Mesothelial cell of epicardium (in vitro differentiated cells): Measurements from ENCODE around the gene ACSF2. TPM values are rescaled to one million over a fixed set of nuclear protein-coding genes. Genes with fewer than 3 reads are reported as not detected.
A peak's percentile ranks its signal among the peaks of the same experiment; 100 is the strongest.
"Not testable (repeated sequence)": the region's sequence is repeated elsewhere in the genome, so short reads cannot be mapped to it uniquely, and the experiment has no call there.

Source experiments
- DNase-seq, 2 experiments: peaks; one replicate each; pipeline ENCODE4 v3.0.0; 2021; ENCODE audit warnings: low spot score in 2 of 2; ENCODE audit not compliant: unreplicated experiment in 2 of 2
- H3K27ac Mint-ChIP-seq: 2 replicates; pipeline ENCODE4 v1.8.0; 2021; ENCODE audit warnings: mixed read lengths
- H3K27me3 Mint-ChIP-seq: 2 replicates; pipeline ENCODE4 v1.8.0; 2021; ENCODE audit warnings: low read depth, mixed read lengths
- H3K36me3 Mint-ChIP-seq: 2 replicates; pipeline ENCODE4 v1.8.0; 2021; ENCODE audit warnings: mixed read lengths
- H3K4me1 Mint-ChIP-seq: 2 replicates; pipeline ENCODE4 v1.8.0; 2021; ENCODE audit warnings: mixed read lengths
- H3K4me3 Mint-ChIP-seq: 2 replicates; pipeline ENCODE4 v1.8.0; 2021; ENCODE audit warnings: mild to moderate bottlenecking, moderate library complexity, mixed read lengths
- H3K9me3 Mint-ChIP-seq: 2 replicates; pipeline ENCODE4 v1.8.0; 2021; ENCODE audit warnings: mixed read lengths
- total RNA-seq: library from RNA; stranded (reverse); gene quantifications from 3 replicates; pipeline ENCODE4 v1.2.1, GENCODE V29; 2021
- TF ChIP-seq, protein P1 (sequence below): fragments of 200-600 bp; sonication (generic); IDR thresholded peaks from one replicate; pipeline ENCODE4 v1.5.0; 2021; ENCODE audit warnings: antibody characterized with exemption; ENCODE audit not compliant: unreplicated experiment

Gene ACSF2
- total RNA-seq, 1 donor from 2014 or later, result 113 TPM

DNA sequence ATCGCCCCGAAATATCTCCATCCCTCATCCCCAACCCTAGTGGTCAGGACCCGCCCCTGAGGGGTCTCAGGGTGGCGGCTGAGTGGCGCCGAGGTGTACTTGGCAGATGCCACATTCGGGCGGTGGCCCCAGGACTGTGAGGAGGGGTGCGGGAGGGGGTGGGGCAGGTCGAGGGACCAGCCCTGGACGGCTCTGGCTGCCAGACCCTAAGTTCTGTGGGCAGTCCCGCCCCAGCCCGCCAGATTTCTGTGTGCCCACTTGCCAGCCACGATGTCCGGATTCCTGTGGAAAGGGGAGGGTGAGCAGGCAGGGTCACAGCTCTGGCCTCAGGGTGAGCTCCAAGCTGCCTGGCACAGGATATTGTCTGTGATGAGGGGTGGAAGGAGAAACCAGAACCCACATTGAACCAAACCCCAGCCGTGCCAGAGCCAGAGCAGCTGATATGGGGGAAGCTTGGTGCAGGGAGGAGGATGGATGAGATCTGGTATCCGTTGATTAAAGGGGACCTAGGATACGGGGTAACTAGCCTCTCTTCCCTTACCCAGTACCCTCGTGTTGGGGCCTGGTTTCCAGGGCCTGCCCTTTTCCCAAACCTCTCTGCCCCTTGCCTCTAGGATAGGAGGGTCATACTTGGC lies 43.8 kb downstream of the ACSF2 start:
- H3K4me3 Mint-ChIP-seq, result peak overlapping the region; percentile 22
- H3K27me3 Mint-ChIP-seq, result peaks cover 20% of the 10 kb centered on the region
- peaks cover 26% of the 10 kb centered on the region for H3K36me3 Mint-ChIP-seq
- no peak for DNase-seq
- TF ChIP-seq, protein P1, sequence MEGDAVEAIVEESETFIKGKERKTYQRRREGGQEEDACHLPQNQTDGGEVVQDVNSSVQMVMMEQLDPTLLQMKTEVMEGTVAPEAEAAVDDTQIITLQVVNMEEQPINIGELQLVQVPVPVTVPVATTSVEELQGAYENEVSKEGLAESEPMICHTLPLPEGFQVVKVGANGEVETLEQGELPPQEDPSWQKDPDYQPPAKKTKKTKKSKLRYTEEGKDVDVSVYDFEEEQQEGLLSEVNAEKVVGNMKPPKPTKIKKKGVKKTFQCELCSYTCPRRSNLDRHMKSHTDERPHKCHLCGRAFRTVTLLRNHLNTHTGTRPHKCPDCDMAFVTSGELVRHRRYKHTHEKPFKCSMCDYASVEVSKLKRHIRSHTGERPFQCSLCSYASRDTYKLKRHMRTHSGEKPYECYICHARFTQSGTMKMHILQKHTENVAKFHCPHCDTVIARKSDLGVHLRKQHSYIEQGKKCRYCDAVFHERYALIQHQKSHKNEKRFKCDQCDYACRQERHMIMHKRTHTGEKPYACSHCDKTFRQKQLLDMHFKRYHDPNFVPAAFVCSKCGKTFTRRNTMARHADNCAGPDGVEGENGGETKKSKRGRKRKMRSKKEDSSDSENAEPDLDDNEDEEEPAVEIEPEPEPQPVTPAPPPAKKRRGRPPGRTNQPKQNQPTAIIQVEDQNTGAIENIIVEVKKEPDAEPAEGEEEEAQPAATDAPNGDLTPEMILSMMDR, result no peak
- no peak overlapping the region for H3K27ac Mint-ChIP-seq
- H3K4me1 Mint-ChIP-seq, result no peaks in the 10 kb centered on the region
- no peaks in the 10 kb centered on the region for H3K9me3 Mint-ChIP-seq

DNA sequence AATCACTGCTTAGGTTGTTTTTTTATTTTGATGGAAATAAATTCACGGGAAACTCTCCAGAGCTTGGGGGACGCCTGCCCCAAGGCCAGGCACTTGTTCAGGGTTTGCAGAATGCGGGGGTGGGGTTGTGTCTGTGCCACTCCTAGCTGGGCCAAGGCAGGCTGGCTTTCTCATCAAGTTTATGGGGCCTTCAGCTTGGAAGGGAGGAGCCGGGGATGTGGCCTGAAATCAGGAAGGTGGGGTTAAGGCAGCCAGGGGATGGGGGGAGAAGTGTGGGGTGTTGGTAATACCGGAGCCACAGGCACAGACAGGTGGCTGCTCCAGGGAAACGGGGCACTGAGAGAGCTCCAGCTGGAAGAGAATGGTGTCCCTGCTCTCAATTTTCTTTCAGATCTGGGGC lies 44.4 kb downstream of the ACSF2 start:
- Mint-ChIP-seq H3K27me3 (peaks cover 20% of the 10 kb centered on the region), H3K4me1 (no peaks in the 10 kb centered on the region), H3K9me3 (no peaks in the 10 kb centered on the region), H3K36me3 (peaks cover 21% of the 10 kb centered on the region), H3K4me3 (no peak overlapping the region), H3K27ac (no peak overlapping the region)
- TF ChIP-seq, protein P1, result no peak
- DNase-seq, result no peak

DNA sequence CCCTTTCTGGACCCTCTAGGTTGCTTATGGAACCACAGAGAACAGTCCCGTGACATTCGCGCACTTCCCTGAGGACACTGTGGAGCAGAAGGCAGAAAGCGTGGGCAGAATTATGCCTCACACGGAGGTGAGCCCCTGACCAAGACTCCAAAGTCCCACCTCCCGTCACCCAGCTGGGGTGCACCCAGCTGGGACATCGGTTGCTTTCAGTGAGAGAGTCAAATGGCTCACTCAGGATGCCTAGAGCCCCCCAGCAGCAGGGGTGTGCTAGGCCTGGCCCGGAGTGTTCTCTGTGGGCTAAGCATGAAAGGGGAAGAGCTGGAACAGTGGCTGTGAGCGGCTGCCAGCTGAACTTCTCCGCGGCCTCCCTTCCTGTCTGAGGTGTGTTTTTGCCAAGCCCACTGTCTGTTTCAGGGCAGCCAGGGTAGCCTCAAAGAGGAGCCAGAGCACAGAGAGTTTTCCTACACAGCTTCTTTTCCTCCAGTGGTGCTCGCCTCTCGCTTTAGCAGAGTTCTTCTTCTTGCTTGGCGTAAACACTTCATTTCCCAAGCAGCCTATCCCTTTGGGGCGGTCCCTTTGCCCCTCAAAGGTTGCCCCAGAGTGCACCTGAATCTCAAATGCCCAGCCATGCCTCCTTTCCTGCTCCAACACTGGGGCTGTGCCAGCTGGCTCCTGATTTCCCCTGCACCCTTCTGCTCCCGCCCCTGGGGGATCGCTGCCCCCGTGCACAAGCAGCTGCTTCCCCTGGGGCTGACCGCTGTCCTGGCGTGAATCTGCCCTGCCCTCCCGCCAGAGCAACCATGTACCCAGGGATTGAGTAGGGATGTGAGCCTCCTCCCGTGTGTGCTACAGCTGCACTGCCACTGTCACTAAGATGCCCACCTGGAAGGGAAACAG lies 45.2 kb downstream of the ACSF2 start:
- TF ChIP-seq, protein P1, result no peak
- no peak for DNase-seq
- H3K9me3 Mint-ChIP-seq, result no peaks in the 10 kb centered on the region
- peaks cover 20% of the 10 kb centered on the region for H3K27me3 Mint-ChIP-seq
- H3K27ac Mint-ChIP-seq, result no peak overlapping the region
- no peak overlapping the region for H3K4me3 Mint-ChIP-seq
- no peaks in the 10 kb centered on the region for H3K4me1 Mint-ChIP-seq
- H3K36me3 Mint-ChIP-seq, result peaks cover 18% of the 10 kb centered on the region

DNA sequence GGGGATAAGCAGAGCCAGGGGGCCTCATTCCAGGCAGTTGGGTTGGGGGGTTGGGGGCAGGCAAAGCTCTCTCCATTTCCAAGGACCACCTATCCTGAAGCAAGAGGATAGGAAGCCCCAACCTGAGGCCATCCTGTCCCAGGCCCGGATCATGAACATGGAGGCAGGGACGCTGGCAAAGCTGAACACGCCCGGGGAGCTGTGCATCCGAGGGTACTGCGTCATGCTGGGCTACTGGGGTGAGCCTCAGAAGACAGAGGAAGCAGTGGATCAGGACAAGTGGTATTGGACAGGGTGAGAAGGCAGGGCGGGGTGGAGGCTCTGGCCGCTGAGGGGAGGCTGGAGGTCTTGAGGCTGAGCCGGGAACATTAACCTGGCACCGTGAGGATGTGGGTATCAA lies 46.3 kb downstream of the ACSF2 start:
- TF ChIP-seq, protein P1, result no peak
- no peak for DNase-seq
- Mint-ChIP-seq H3K4me3 (no peak overlapping the region), H3K27ac (no peak overlapping the region), H3K4me1 (no peaks in the 10 kb centered on the region), H3K27me3 (peaks cover 15% of the 10 kb centered on the region), H3K9me3 (no peaks in the 10 kb centered on the region), H3K36me3 (peaks cover 18% of the 10 kb centered on the region)

DNA sequence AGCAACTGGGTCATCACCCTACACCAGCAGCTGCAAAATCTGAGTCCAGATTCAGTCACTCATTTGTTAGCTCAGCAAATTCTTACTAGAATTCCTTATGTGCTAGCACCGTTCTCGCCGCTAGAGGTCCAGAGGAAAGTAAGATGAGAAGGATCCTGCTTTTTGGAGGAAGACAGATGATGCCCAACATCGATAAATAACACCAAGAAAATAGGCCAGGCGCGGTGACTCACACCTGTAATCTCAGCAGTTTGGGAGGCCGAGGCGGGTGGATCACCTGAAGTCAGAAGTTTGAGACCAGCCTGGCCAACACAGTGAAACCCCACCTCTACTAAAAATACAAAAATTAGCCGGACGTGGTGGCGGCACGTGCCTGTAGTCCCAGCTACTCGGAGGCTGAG lies 46.7 kb downstream of the ACSF2 start:
- not testable (repeated sequence) for H3K9me3 Mint-ChIP-seq, H3K4me1 Mint-ChIP-seq, DNase-seq, H3K27ac Mint-ChIP-seq, H3K4me3 Mint-ChIP-seq
- TF ChIP-seq, protein P1, result peak; percentile 15
- Mint-ChIP-seq H3K27me3 (peaks cover 10% of the 10 kb centered on the region), H3K36me3 (peaks cover 18% of the 10 kb centered on the region)
